HUES64 (cell line): Measurements from ENCODE around the gene PGM2.

Source experiments
- H3K27ac ChIP-seq: 2 replicates; pipeline ENCODE4 v1.7.0; 2013; ENCODE audit warnings: low read depth, low read length, inconsistent platforms
- H3K27me3 ChIP-seq: 2 replicates; pipeline ENCODE4 v1.6.1; 2013; ENCODE audit warnings: mild to moderate bottlenecking, low read length; ENCODE audit not compliant: insufficient read depth
- H3K36me3 ChIP-seq: 2 replicates; pipeline ENCODE4 v1.6.1; 2013; ENCODE audit warnings: mild to moderate bottlenecking, low read length; ENCODE audit not compliant: insufficient read depth
- H3K4me1 ChIP-seq: 2 replicates; pipeline ENCODE4 v1.6.1; 2013; ENCODE audit warnings: mild to moderate bottlenecking, low read length, moderate library complexity; ENCODE audit not compliant: insufficient read depth
- H3K4me3 ChIP-seq: 2 replicates; pipeline ENCODE4 v1.5.1; 2013; ENCODE audit warnings: mild to moderate bottlenecking, low read length, moderate library complexity
- H3K9ac ChIP-seq: 2 replicates; pipeline ENCODE4 v1.6.1; 2013; ENCODE audit warnings: mild to moderate bottlenecking, low read depth, low read length
- H3K9me3 ChIP-seq: 2 replicates; pipeline ENCODE4 v1.6.1; 2013; ENCODE audit warnings: low read depth, low read length; ENCODE audit not compliant: insufficient read depth
- WGBS: fragments of 150-250, 120-280 bp; methylation state at CpG from one replicate; pipeline ENCODE4 v1.1.7; 2013; ENCODE audit warnings: missing lambda C conversion rate; 5-methylcytosine and 5-hydroxymethylcytosine counted together

PGM2 gene

DNA sequence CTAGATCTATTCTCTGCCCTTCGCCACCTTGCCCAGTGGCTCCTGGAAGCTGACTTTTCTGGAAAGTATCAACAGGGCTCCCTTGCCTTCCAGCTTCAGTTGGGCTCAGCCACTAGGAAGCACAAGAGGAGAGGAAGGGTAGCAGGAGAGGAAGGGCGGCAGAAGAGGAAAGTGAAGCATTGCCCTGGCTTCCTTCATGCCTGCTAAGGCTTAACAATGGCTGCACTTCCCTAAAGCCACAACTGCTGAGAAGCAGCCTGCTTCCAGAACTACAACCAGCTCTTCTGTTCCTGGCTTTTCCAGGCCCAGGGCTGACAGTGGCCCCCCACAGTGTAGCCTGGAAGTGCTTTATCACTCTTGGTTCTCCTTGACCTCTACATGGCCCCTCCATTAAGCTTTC, 29.1 kb upstream of the PGM2 start:
- no peak overlapping the region for H3K27ac ChIP-seq
- WGBS = 91% methylated on average over 2 of the region's 2 CpGs
- H3K9ac ChIP-seq = no peak overlapping the region
- no peaks in the 10 kb centered on the region for H3K27me3 ChIP-seq
- H3K9me3 ChIP-seq = 0 out of 2 replicates have a peak, but pooled peaks cover 2% of the 10 kb centered on the region
- H3K36me3 ChIP-seq = no peaks in the 10 kb centered on the region
- H3K4me1 ChIP-seq = 0 out of 2 replicates have a peak, but pooled peaks cover 3% of the 10 kb centered on the region
- H3K4me3 ChIP-seq = no peak overlapping the region

DNA sequence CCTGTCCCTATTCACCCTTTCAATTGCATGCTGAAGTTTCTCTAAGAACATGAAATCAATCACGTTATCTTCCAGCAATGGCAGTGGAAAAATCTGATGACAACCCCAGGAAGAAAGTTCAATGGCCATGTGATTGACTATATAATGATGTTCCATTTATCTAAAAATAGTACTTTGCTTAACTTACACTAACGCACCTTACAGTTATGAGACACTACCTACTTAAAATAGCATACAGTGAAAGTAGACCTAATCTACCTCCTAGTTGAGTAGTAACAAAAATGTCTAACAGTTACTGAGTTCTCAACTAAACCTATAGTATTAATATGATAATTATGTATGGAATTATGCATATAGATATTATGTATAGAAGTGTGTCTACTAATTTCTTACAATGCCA, 28.6 kb upstream of the PGM2 start:
- Histone ChIP-seq H3K36me3 (no peaks in the 10 kb centered on the region), H3K9ac (no peak overlapping the region), H3K4me3 (no peak overlapping the region), H3K4me1 (0 out of 2 replicates have a peak, but pooled peaks cover 3% of the 10 kb centered on the region), H3K27ac (no peak overlapping the region), H3K9me3 (0 out of 2 replicates have a peak, but pooled peaks cover 2% of the 10 kb centered on the region), H3K27me3 (no peaks in the 10 kb centered on the region)
- 95% methylated on average over 2 of the region's 2 CpGs for WGBS

- H3K4me3 ChIP-seq = no peak overlapping the region
- H3K9ac ChIP-seq = no peak overlapping the region
- no peaks in the 10 kb centered on the region for H3K9me3 ChIP-seq
- H3K4me1 ChIP-seq = 0 out of 2 replicates have a peak, but pooled peaks cover 3% of the 10 kb centered on the region
- H3K36me3 ChIP-seq = no peaks in the 10 kb centered on the region
- H3K27me3 ChIP-seq = no peaks in the 10 kb centered on the region
- no peak overlapping the region for H3K27ac ChIP-seq
Measured at GRCh38 chr4:37798616-37799015, 27.9 kb upstream of the PGM2 start.

- 42% methylated on average over 2 of the region's 4 CpGs for WGBS
- H3K4me1 ChIP-seq = 0 out of 2 replicates have a peak, but pooled peaks cover 5% of the 10 kb centered on the region
- no peaks in the 10 kb centered on the region for H3K36me3 ChIP-seq
- no peaks in the 10 kb centered on the region for H3K9me3 ChIP-seq
- no peak overlapping the region for H3K27ac ChIP-seq
- H3K27me3 ChIP-seq = no peaks in the 10 kb centered on the region
- H3K9ac ChIP-seq = no peak overlapping the region
- no peak overlapping the region for H3K4me3 ChIP-seq
Measured at GRCh38 chr4:37799941-37800554, 26.4 kb upstream of the PGM2 start.

DNA sequence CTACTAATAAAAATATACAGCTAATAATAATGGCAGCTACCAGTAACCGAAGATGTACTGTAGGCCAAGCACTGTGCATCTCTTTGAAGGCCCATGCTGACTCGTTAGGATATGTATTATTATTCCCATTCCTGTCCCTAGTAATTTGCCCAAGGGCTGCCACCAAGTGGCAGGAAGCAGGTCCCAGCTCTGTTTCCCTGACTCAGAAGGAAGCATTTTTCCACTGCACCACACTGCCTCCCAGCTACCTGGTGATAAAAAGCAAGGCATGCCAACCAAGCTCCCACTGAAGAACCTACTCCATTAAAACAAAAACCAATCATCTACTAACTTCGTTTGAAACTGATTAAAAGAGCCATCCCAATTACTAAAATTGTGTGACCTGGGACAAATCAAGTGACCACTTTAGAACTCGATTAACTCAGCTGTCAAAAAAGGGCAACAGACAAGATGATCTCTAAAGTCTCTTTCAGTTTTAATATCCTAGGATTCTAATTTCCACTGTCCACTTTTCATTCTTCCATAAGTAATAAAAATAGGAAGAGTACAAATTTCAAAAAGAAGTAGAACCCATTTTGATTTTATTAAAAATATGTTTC, 24.3 kb upstream of the PGM2 start:
- Histone ChIP-seq H3K27me3 (no peaks in the 10 kb centered on the region), H3K36me3 (no peaks in the 10 kb centered on the region), H3K27ac (no peak overlapping the region), H3K9me3 (no peaks in the 10 kb centered on the region), H3K4me1 (peaks cover 14% of the 10 kb centered on the region), H3K9ac (no peak overlapping the region), H3K4me3 (no peak overlapping the region)
- WGBS = 44% methylated on average over 3 of the region's 4 CpGs

DNA sequence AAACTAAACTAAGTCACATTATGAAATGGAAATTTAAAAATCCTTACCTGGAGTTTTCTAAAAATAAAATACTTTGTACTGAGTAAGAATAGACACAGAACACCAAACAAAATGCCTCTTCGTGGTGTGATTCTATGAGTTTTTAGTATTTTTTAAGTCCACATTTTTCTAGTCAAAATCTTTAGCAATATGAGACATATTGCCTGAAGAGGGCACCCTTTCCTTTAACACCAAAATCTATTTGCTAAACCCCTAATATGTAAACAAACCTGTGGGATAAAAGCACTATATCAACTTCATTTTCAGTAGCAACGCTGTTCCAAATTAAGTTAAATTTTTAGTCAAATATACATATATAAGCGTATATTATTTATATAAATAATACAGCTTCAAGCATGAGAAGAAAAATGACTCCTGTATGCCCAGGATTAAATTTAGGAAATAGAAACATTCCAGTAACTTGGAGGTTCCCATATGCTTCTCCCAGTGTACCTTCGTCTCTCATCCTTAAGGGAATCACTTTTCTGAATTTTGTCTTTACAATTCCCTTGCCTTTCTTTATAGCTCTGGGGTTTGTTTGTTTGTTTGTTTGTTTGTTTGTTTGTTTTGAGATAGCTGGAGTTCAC, 23.0 kb upstream of the PGM2 start:
- 20% methylated on average over 1 of the region's 4 CpGs for WGBS
- Histone ChIP-seq H3K4me1 (peaks cover 14% of the 10 kb centered on the region), H3K27me3 (no peaks in the 10 kb centered on the region), H3K27ac (no peak overlapping the region), H3K9me3 (no peaks in the 10 kb centered on the region), H3K4me3 (no peak overlapping the region), H3K9ac (no peak overlapping the region), H3K36me3 (no peaks in the 10 kb centered on the region)

GRCh38 chr4:37805091-37805490, 21.4 kb upstream of the PGM2 start:
- WGBS = 88% methylated on average over 4 of the region's 5 CpGs
- no peak overlapping the region for H3K4me3 ChIP-seq
- H3K9ac ChIP-seq = no peak overlapping the region
- no peaks in the 10 kb centered on the region for H3K27me3 ChIP-seq
- peaks cover 24% of the 10 kb centered on the region for H3K4me1 ChIP-seq
- no peaks in the 10 kb centered on the region for H3K36me3 ChIP-seq
- H3K9me3 ChIP-seq = no peaks in the 10 kb centered on the region
- H3K27ac ChIP-seq = no peak overlapping the region

GRCh38 chr4:37812713-37813112, 13.8 kb upstream of the PGM2 start:
- H3K27ac ChIP-seq = no peak overlapping the region
- 96% methylated on average over 1 of the region's 1 CpG for WGBS
- H3K9me3 ChIP-seq = no peaks in the 10 kb centered on the region
- no peaks in the 10 kb centered on the region for H3K36me3 ChIP-seq
- no peak overlapping the region for H3K9ac ChIP-seq
- no peaks in the 10 kb centered on the region for H3K27me3 ChIP-seq
- H3K4me3 ChIP-seq = no peak overlapping the region
- peaks cover 26% of the 10 kb centered on the region; the same call in 1 of the 2 replicates for H3K4me1 ChIP-seq

DNA sequence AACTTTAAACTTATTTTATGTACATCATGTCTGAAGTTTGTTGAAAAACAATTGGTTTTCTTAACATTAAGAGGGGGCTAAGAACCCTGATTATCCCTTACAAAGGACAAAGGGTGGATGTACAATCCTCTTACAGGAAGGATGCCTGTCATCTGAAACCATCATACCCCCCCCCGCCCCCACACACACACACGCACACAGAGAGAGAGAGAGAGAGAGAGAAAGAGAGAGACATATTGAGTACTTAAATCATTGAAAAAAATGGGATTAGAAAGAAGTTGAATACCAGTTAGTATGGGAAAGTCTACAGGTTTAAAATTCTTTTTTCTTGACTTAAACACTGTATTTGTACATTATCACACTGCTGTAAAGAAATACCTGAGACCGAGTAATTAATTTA, 10.9 kb upstream of the PGM2 start:
- no peak overlapping the region for H3K27ac ChIP-seq
- WGBS = 96% methylated on average over 2 of the region's 3 CpGs
- peaks cover 4% of the 10 kb centered on the region; the same call in 1 of the 2 replicates for H3K9me3 ChIP-seq
- H3K9ac ChIP-seq = no peak overlapping the region
- no peaks in the 10 kb centered on the region for H3K36me3 ChIP-seq
- H3K27me3 ChIP-seq = no peaks in the 10 kb centered on the region
- peaks cover 11% of the 10 kb centered on the region; the same call in 1 of the 2 replicates for H3K4me1 ChIP-seq
- no peak overlapping the region for H3K4me3 ChIP-seq

GRCh38 chr4:37816006-37816405, 10.5 kb upstream of the PGM2 start:
- peaks cover 10% of the 10 kb centered on the region; the same call in 1 of the 2 replicates for H3K4me1 ChIP-seq
- peaks cover 4% of the 10 kb centered on the region; the same call in 1 of the 2 replicates for H3K9me3 ChIP-seq
- no peaks in the 10 kb centered on the region for H3K36me3 ChIP-seq
- WGBS = 93% methylated on average over 2 of the region's 2 CpGs
- no peaks in the 10 kb centered on the region for H3K27me3 ChIP-seq
- no peak overlapping the region for H3K9ac ChIP-seq
- H3K27ac ChIP-seq = no peak overlapping the region
- H3K4me3 ChIP-seq = no peak overlapping the region

- peaks cover 10% of the 10 kb centered on the region; the same call in 1 of the 2 replicates for H3K4me1 ChIP-seq
- H3K27ac ChIP-seq = no peak overlapping the region
- H3K9ac ChIP-seq = no peak overlapping the region
- H3K9me3 ChIP-seq = peaks cover 4% of the 10 kb centered on the region; the same call in 1 of the 2 replicates
- no peaks in the 10 kb centered on the region for H3K36me3 ChIP-seq
- 99% methylated on average over 2 of the region's 3 CpGs for WGBS
- H3K27me3 ChIP-seq = no peaks in the 10 kb centered on the region
- no peak overlapping the region for H3K4me3 ChIP-seq
Measured at GRCh38 chr4:37816719-37817118, 9.8 kb upstream of the PGM2 start.
